Transverse colon (tissue), 4 donors: ENCODE measurements around the gene TSPAN3. TPM values are rescaled to one million over a fixed set of nuclear protein-coding genes. Genes with fewer than 3 reads are reported as not detected.

Experiments
- DNase-seq: peaks from one replicate; pipeline ENCODE4 v3.0.0-alpha.2; 2019
- H3K27ac ChIP-seq, 4 donors: fragments of 200-600 bp; sonication (generic); 2 replicates each; pipeline ENCODE4 v1.5.1; 2016 to 2018; ENCODE audit warnings: inconsistent platforms in 4 of 4
- H3K27me3 ChIP-seq: fragments of 200-600 bp; sonication (generic); 2 replicates; pipeline ENCODE4 v1.5.1; 2017; ENCODE audit warnings: inconsistent platforms
- H3K36me3 ChIP-seq, 4 donors: fragments of 200-600 bp; sonication (generic); 2 replicates each; pipeline ENCODE4 v1.5.1; 2017 to 2019; ENCODE audit warnings: inconsistent platforms in 4 of 4
- H3K4me1 ChIP-seq, 4 donors: fragments of 200-600 bp; sonication (generic); 2 replicates each; pipeline ENCODE4 v1.5.1; 2017 to 2020; ENCODE audit warnings: inconsistent platforms in 4 of 4
- H3K4me3 ChIP-seq, 4 donors: fragments of 200-600 bp; sonication (generic); 1 replicate in 1 of 4; 2 replicates in 3 of 4; pipeline versions ENCODE4 v1.5.1 to v1.6.1; 2017 to 2019; ENCODE audit warnings: inconsistent platforms in 4 of 4
- H3K9me3 ChIP-seq, 2 donors: fragments of 200-600 bp; sonication (generic); 2 replicates each; pipeline ENCODE4 v1.5.1; 2017 to 2019; ENCODE audit warnings: inconsistent platforms in 2 of 2
- CTCF ChIP-seq, 5 experiments: fragments of 200-600 bp in 3 of 5; fragments of 450-650 bp in 2 of 5; sonication (generic) in 3 of 5; IDR thresholded peaks; 1 replicate in 2 of 5; 2 replicates in 3 of 5; pipeline ENCODE4 v1.5.1; 2016 to 2017; ENCODE audit warnings: antibody characterized with exemption in 5 of 5, inconsistent platforms in 3 of 5, mild to moderate bottlenecking in 2 of 5, moderate library complexity in 1 of 5
- EP300 ChIP-seq: sonication (generic); formaldehyde crosslinking; IDR thresholded peaks from one replicate; pipeline ENCODE4 v1.6.1; 2017; ENCODE audit warnings: antibody characterized with exemption, low read depth
- POLR2A ChIP-seq: fragments of 450-650 bp; IDR thresholded peaks from one replicate; pipeline ENCODE4 v1.6.1; 2016; ENCODE audit warnings: antibody characterized with exemption, mild to moderate bottlenecking, moderate library complexity
- POLR2AphosphoS5 ChIP-seq, 3 donors: sonication (generic); formaldehyde crosslinking; IDR thresholded peaks; one replicate each; pipeline ENCODE4 v1.6.1; 2016; ENCODE audit warnings: antibody characterized with exemption in 3 of 3
- WGBS, 2 donors: methylation state at CpG; one replicate each; pipeline ENCODE4 v1.1.5; 2018; ENCODE audit warnings: low coverage in 1 of 2; 5-methylcytosine and 5-hydroxymethylcytosine counted together
- in situ Hi-C, 4 donors: fragments of 200-750 bp; cut with MboI; loops; one replicate each; pipeline versions ENCODE4 v1.15.0 to v1.15.1; 2017; ENCODE audit warnings: low sequenced_read_pairs in 3 of 4, low pct_ligation_motif_present in 1 of 4, low pct_unique_long_range_greater_than_20kb in 1 of 4
- intact Hi-C: fragments of 100-400 bp; cut with DNase I; formaldehyde crosslinking; loops from one replicate; pipeline ENCODE4 v1.15.1; 2023; ENCODE audit warnings: low total_unique reads
- total RNA-seq, 4 donors: library from RNA; depleted of rRNA; stranded (reverse); fragments of >200 nt; gene quantifications; one replicate each; pipeline ENCODE4 v1.1.0, GENCODE V29; 2016

Gene TSPAN3
- total RNA-seq, 4 donors from 2014 or later, result 365 to 1,069 (median 676) TPM

GRCh38 chr15:77030928-77031375 lies 40.0 kb downstream of the TSPAN3 start:
- Histone ChIP-seq H3K4me3 (no peak overlapping the region), H3K36me3 (no peaks in the 10 kb centered on the region), H3K27ac (no peak overlapping the region), H3K9me3 (no peaks in the 10 kb centered on the region), H3K4me1 (peaks cover 5 to 33% (median 20%) of the 10 kb centered on the region in 4 donors), H3K27me3 (peaks cover 6% of the 10 kb centered on the region)
- WGBS, 2 donors, result 77% methylated on average over 10 of the region's 10 CpGs; no CpG with 5 or more reads in 1 of the 2 donors
- in situ Hi-C loops, result no loop called here
- no peak for TF ChIP-seq EP300
- TF ChIP-seq CTCF (IDR thresholded peaks at IDR 0.05), result no peak
- peak; percentile 7 for DNase-seq
- intact Hi-C loops, result no loop called here

DNA sequence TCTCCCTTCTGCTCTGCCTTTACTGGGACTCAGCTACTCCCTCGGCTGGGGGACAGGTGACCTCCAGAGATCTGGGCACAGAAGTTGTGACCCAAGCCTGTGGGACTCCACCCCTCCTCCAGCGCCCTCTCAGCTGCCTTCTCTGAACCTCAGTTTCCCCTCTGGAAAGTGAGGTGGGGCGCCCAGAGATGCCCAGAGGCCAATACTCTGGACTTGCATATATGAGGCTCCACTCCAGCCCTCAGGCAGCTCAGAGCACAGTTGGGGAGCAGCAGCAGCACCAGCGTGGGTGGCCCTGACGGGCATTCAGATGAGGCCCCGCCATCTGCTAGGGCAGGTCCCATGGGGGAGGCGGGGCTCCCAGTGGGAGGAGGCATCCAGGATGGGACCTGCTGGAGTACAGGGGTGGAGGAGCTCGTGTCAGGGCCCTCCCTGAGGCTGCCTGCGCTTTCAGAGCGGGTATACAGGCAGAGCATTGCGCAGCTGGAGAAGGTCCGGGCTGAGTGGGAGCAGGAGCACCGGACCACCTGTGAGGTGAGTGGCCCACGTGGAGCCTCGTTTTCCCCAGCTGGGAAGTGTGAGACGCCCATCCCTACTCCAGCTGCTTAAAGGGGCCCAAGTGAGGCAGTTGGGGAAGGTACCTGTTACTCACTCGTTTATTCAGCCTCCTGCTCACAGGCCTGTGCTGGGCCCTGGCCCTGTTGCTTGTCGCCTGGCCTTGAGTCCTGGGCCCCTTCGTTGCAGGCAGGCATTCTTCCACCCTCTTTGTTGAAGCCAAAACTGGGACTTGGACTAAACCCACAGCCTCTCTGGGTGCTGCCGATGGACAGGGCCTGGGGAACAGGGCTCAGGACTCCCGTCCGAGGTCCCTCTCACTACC lies 40.6 kb downstream of the TSPAN3 start:
- Histone ChIP-seq H3K27ac (no peak overlapping the region), H3K36me3 (no peaks in the 10 kb centered on the region), H3K9me3 (no peaks in the 10 kb centered on the region), H3K4me1 (peaks cover 5 to 33% (median 20%) of the 10 kb centered on the region in 4 donors), H3K27me3 (peaks cover 6% of the 10 kb centered on the region), H3K4me3 (no peak overlapping the region)
- no peak for TF ChIP-seq POLR2A
- TF ChIP-seq POLR2AphosphoS5 (IDR thresholded peaks at IDR 0.05), result no peak
- no peak for TF ChIP-seq CTCF (IDR thresholded peaks at IDR 0.05)
- no peak for TF ChIP-seq EP300
- intact Hi-C loops (no loop called here), in situ Hi-C loops (no loop called here)
- DNase-seq, result peak; percentile 28
- WGBS, 2 donors, result 71% methylated on average over 22 of the region's 22 CpGs; no CpG with 5 or more reads in 1 of the 2 donors

DNA sequence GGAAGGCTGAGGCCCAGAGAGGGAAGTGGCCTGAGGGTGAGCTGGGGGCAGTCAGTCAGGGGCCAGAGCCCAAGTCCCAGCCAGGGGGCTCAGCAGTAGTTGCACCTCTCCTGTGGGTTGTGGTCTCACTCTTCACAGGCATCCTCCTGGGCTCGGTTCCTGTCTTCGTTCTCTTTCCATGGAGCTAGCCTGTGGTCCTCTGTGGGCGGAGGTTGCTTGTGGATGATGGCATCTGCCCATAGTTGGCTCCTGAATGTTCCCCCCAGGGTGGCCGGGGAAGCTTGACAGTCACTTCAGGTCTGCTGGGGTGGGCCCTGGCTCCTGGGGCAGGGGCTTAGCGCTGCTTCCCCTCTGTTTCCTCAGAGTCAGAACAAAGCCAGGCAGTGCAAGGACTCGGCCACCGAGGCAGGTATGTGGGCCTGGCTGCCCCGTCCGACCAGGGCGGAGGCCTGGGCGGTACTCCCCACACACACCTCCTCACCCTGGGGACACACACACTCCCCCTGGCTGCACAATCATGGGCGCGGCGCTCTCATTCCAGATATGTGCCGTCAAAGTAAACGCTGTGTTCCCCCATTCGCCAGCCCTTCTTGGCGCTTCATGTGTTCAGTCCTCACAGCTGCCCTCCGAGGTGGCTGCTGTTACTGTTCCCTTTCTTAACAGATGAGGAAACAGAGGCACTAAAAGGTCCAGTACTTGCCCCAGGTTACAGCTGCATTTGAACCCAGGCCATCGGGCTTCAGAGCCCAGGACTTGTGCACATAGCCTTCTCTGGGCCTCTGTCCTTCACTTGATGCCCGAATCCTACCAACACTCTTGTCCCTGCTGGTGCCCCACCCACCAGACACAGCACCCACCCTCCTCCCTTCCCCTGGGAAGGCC lies 41.5 kb downstream of the TSPAN3 start:
- Histone ChIP-seq H3K27me3 (peaks cover 6% of the 10 kb centered on the region), H3K9me3 (no peaks in the 10 kb centered on the region), H3K36me3 (no peaks in the 10 kb centered on the region), H3K4me1 (peaks cover 5 to 28% (median 20%) of the 10 kb centered on the region in 4 donors), H3K4me3 (no peak overlapping the region), H3K27ac (no peak overlapping the region)
- DNase-seq, result peak; percentile 59
- TF ChIP-seq POLR2AphosphoS5 (IDR thresholded peaks at IDR 0.05), result no peak
- no peak for TF ChIP-seq EP300
- peak; percentile 11 for TF ChIP-seq POLR2A
- TF ChIP-seq CTCF (IDR thresholded peaks at IDR 0.05), result peak in 1 of 5 experiments; percentile 22
- intact Hi-C loops (no loop called here), in situ Hi-C loops (no loop called here)
- WGBS, 2 donors, result 50 to 58% methylated on average over 2 to 21 of the region's 21 CpGs
